HG03565 (cell line): ENCODE measurements around the gene ANGPTL2.

Source experiments
- ATAC-seq: cut with Tn5 transposase; IDR thresholded peaks from one replicate; pipeline ENCODE4 v1.9.1; 2021; ENCODE audit warnings: mild to moderate bottlenecking, moderate library complexity; ENCODE audit not compliant: unreplicated experiment

ANGPTL2 gene

GRCh38 chr9:127121628-127122175 is 733 bp downstream of the ANGPTL2 start:
- no peak for ATAC-seq

- no peak for ATAC-seq
Measured at GRCh38 chr9:127119320-127119709, 3.1 kb downstream of the ANGPTL2 start.

GRCh38 chr9:127118597-127119319 is 3.7 kb downstream of the ANGPTL2 start:
- no peak for ATAC-seq

GRCh38 chr9:127117801-127118200 is 4.6 kb downstream of the ANGPTL2 start:
- ATAC-seq = no peak

GRCh38 chr9:127116957-127117356 is 5.5 kb downstream of the ANGPTL2 start:
- ATAC-seq = no peak

- no peak for ATAC-seq
Measured at GRCh38 chr9:127116088-127116726, 6.2 kb downstream of the ANGPTL2 start.

- no peak for ATAC-seq
Measured at GRCh38 chr9:127114606-127115005, 7.8 kb downstream of the ANGPTL2 start.

- no peak for ATAC-seq
Measured at GRCh38 chr9:127113191-127113972, 9.1 kb downstream of the ANGPTL2 start.

GRCh38 chr9:127112735-127113161 is 9.7 kb downstream of the ANGPTL2 start:
- ATAC-seq = no peak

- ATAC-seq = no peak
Measured at GRCh38 chr9:127112056-127112455, 10.4 kb downstream of the ANGPTL2 start.

- ATAC-seq = no peak
Measured at GRCh38 chr9:127109212-127109711, 13.2 kb downstream of the ANGPTL2 start.

- ATAC-seq = no peak
Measured at GRCh38 chr9:127107929-127108876, 14.2 kb downstream of the ANGPTL2 start.

- ATAC-seq = no peak
Measured at GRCh38 chr9:127107171-127107928, 15.1 kb downstream of the ANGPTL2 start.

GRCh38 chr9:127106466-127106855 is 16.0 kb downstream of the ANGPTL2 start:
- ATAC-seq = no peak

- ATAC-seq = no peak
Measured at GRCh38 chr9:127105805-127106465, 16.5 kb downstream of the ANGPTL2 start.

- ATAC-seq = no peak
Measured at GRCh38 chr9:127104581-127105311, 17.7 kb downstream of the ANGPTL2 start.

- ATAC-seq = no peak
Measured at GRCh38 chr9:127102788-127103187, 19.6 kb downstream of the ANGPTL2 start.

- no peak for ATAC-seq
Measured at GRCh38 chr9:127102176-127102575, 20.3 kb downstream of the ANGPTL2 start.
